ENCODE results near the gene GZF1.

- TF ChIP-seq POLR2A (IDR thresholded peaks at IDR 0.05; ENCODE audit: low read length) (no peak), GATA1 (IDR thresholded peaks at IDR 0.05; ENCODE audit: low read depth, low read length) (no peak)
Measured at GRCh38 chr20:23410916-23411695, 49.1 kb downstream of the GZF1 start.
